HepG2 (cell line): ENCODE data around the gene RBM47. TPM values are rescaled to one million over a fixed set of nuclear protein-coding genes. Genes with fewer than 3 reads are reported as not detected.
A peak's percentile ranks its signal among the peaks of the same experiment; 100 is the strongest.

Source experiments
- ATAC-seq: fragments of 200-7000 bp; cut with Tn5 transposase; 3 replicates; pipeline ENCODE4 v1.9.1; 2020; ENCODE audit warnings: mild to moderate bottlenecking, moderate library complexity
- BruUV-seq: library from RNA; stranded (reverse); fragments of 400-500 nt; replicated peaks from 2 replicates; lab custom pipeline; 2021; lab: Mats Ljungman, UMichigan
- CTCF ChIA-PET: fragments of 300-600 bp; formaldehyde crosslinking; extraction: SDS; loops from one replicate; lab custom pipeline; 2021; ENCODE audit warnings: low total read pairs, inconsistent platforms, low intra/inter-chr PET ratio; lab: Yijun Ruan, JAX
- POLR2A ChIA-PET: fragments of 350-600 bp; sonication (Branson Sonifier 250); formaldehyde crosslinking; loops from one replicate; lab custom pipeline; 2020; ENCODE audit warnings: antibody characterized with exemption, inconsistent platforms; lab: Yijun Ruan, JAX
- DNase-seq: peaks from one replicate; pipeline ENCODE4 v3.0.0-alpha.2; 2015; ENCODE audit warnings: low spot score
- FAIRE-seq: peaks from 3 replicates; lab custom pipeline; 2011; peaks lifted over from hg19 to GRCh38; lab: Jason Lieb, UNC
- H2AFZ ChIP-seq: one replicate; pipeline ENCODE4 v1.6.1; 2011; ENCODE audit warnings: low read length, inconsistent platforms
- H3K27ac ChIP-seq: fragments of 300-600 bp; 3 replicates; pipeline ENCODE4 v1.8.0; 2011; ENCODE audit warnings: mixed run types, mild to moderate bottlenecking, mixed read lengths, low read length, inconsistent platforms; ENCODE audit not compliant: insufficient read depth; ENCODE audit errors: extremely low read length
- H3K27me3 ChIP-seq, 2 experiments: fragments of 200-600 bp in 1 of 2; 2 replicates in 1 of 2; 3 replicates in 1 of 2; pipeline versions ENCODE4 v1.6.0 to v1.8.0; 2011; ENCODE audit warnings: low read length in 2 of 2, mild to moderate bottlenecking in 2 of 2, moderate library complexity in 2 of 2, inconsistent platforms in 1 of 2; ENCODE audit not compliant: insufficient read depth in 2 of 2, control insufficient read depth in 1 of 2
- H3K36me3 ChIP-seq, 2 experiments: fragments of 200-600 bp in 1 of 2; replicated peaks in 1 of 2; 2 replicates in 1 of 2; 3 replicates in 1 of 2; pipeline versions ENCODE4 v1.5.1 to v1.8.0; 2011; ENCODE audit warnings: low read length in 2 of 2, inconsistent platforms in 1 of 2; ENCODE audit not compliant: insufficient read depth in 2 of 2, control insufficient read depth in 1 of 2
- H3K4me1 ChIP-seq: 2 replicates; pipeline ENCODE4 v1.5.1; 2012; ENCODE audit warnings: low read length, inconsistent platforms; ENCODE audit not compliant: insufficient read depth
- H3K4me2 ChIP-seq: 2 replicates; pipeline ENCODE4 v1.6.0; 2011; ENCODE audit warnings: low read depth, low read length, inconsistent platforms
- H3K4me3 ChIP-seq, 3 experiments: fragments of 200-600 bp in 1 of 3; sonication (generic), shearing (Covaris generic) in 1 of 3; replicated peaks in 1 of 3; 2 replicates each; pipeline ENCODE4 v1.5.1; 2011 to 2016; ENCODE audit warnings: low read length in 3 of 3, inconsistent platforms in 2 of 3, low read depth in 2 of 3, mild to moderate bottlenecking in 2 of 3, control low read depth in 1 of 3, mixed read lengths in 1 of 3; ENCODE audit not compliant: insufficient read depth in 1 of 3
- H3K79me2 ChIP-seq: one replicate; pipeline ENCODE4 v1.6.1; 2011; ENCODE audit warnings: low read length, inconsistent platforms; ENCODE audit not compliant: insufficient read depth
- H3K9ac ChIP-seq: 2 replicates; pipeline ENCODE4 v1.6.0; 2011; ENCODE audit warnings: mild to moderate bottlenecking, low read depth, low read length, inconsistent platforms; ENCODE audit not compliant: insufficient read depth
- H3K9me3 ChIP-seq: 2 replicates; pipeline ENCODE4 v1.5.1; 2012; ENCODE audit warnings: mild to moderate bottlenecking, low read length
- H4K20me1 ChIP-seq: 2 replicates; pipeline ENCODE4 v1.6.0; 2011; ENCODE audit warnings: inconsistent platforms, mild to moderate bottlenecking, low read length, moderate library complexity; ENCODE audit not compliant: insufficient read depth
- BRCA1 ChIP-seq: sonication (generic); formaldehyde crosslinking; IDR thresholded peaks from 2 replicates; pipeline ENCODE4 v1.4.0; 2020; ENCODE audit warnings: missing genetic modification reagents
- CBX2 ChIP-seq, 2 experiments: fragments of 200-600 bp in 1 of 2; sonication (generic); formaldehyde crosslinking in 1 of 2; IDR thresholded peaks; 2 replicates each; pipeline versions ENCODE4 v1.7.0 to v1.8.1; 2018 to 2022; ENCODE audit warnings: low read depth in 2 of 2, low read length in 1 of 2, mild to moderate bottlenecking in 1 of 2, missing genetic modification reagents in 1 of 2
- ERF ChIP-seq: IDR thresholded peaks from 2 replicates; pipeline ENCODE4 v1.6.1; 2018; ENCODE audit warnings: missing biosample characterization, missing genetic modification reagents
- ISL2 ChIP-seq: sonication (generic); formaldehyde crosslinking; IDR thresholded peaks from 2 replicates; pipeline ENCODE4 v1.5.0; 2020; ENCODE audit warnings: missing genetic modification reagents
- MAFK ChIP-seq, 2 experiments: IDR thresholded peaks in 1 of 2; conservative IDR thresholded peaks in 1 of 2; 2 replicates each; pipeline ENCODE4 v1.6.1; 2011; ENCODE audit warnings: improper control_type of control experiment in 2 of 2, low read length in 2 of 2
- NFIB ChIP-seq: sonication (generic); formaldehyde crosslinking; IDR thresholded peaks from 2 replicates; pipeline ENCODE4 v1.9.0; 2021; ENCODE audit warnings: missing genetic modification reagents, mild to moderate bottlenecking, borderline replicate concordance
- PHB2 ChIP-seq: fragments of 450-650 bp; IDR thresholded peaks from 2 replicates; pipeline ENCODE4 v1.6.1; 2018; ENCODE audit not compliant: partially characterized antibody
- RAD21 ChIP-seq: fragments of 450-650 bp; formaldehyde crosslinking; IDR thresholded peaks from 2 replicates; pipeline ENCODE4 v1.5.0; 2020; ENCODE audit warnings: mild to moderate bottlenecking
- SAFB2 ChIP-seq: sonication (generic); formaldehyde crosslinking; IDR thresholded peaks from 2 replicates; pipeline ENCODE4 v1.5.1; 2020; ENCODE audit warnings: missing genetic modification reagents, low read depth, mild to moderate bottlenecking, borderline replicate concordance
- ZBTB3 ChIP-seq: sonication (generic); formaldehyde crosslinking; IDR thresholded peaks from 2 replicates; pipeline ENCODE4 v1.4.0; 2020; ENCODE audit warnings: low read depth, mild to moderate bottlenecking, moderate library complexity, missing genetic modification reagents, borderline replicate concordance
- ZNF777 ChIP-seq: sonication (generic); formaldehyde crosslinking; IDR thresholded peaks from 2 replicates; pipeline ENCODE4 v1.4.0; 2020; ENCODE audit warnings: missing genetic modification reagents
- ZSCAN25 ChIP-seq: sonication (generic); formaldehyde crosslinking; IDR thresholded peaks from 2 replicates; pipeline ENCODE4 v1.8.0; 2022; ENCODE audit warnings: mild to moderate bottlenecking, missing genetic modification reagents
- WGBS: methylation state at CpG from one replicate; pipeline ENCODE4 v1.1.6; 2017; ENCODE audit warnings: low lambda C conversion rate; 5-methylcytosine and 5-hydroxymethylcytosine counted together
- in situ Hi-C: cut with HindIII; loops from 2 replicates; pipeline ENCODE4 v1.10.0; 2017; ENCODE audit warnings: low pct_unique_long_range_greater_than_20kb; ENCODE audit not compliant: extremely low pct_ligation_motif_present
- intact Hi-C: fragments of 100-400 bp; cut with micrococcal nuclease; formaldehyde crosslinking; loops from one replicate; pipeline ENCODE4 v1.10.0; 2022; ENCODE audit not compliant: unreplicated experiment
- polyA plus RNA-seq, 8 experiments: library from polyadenylated mRNA; depleted of rRNA in 3 of 8; stranded (reverse) in 7 of 8; unstranded in 1 of 8; fragments of >200 nt; fragmentation: Illumina TruSeq in 4 of 8; extraction: Trizol in 4 of 8; gene quantifications; 2 replicates each; pipeline versions ENCODE4 v1.2.1 to v1.2.3, GENCODE V29; 2011 to 2016; ENCODE audit warnings: low read depth in 4 of 8, missing spikeins in 1 of 8, mixed read lengths in 1 of 8; ENCODE audit not compliant: insufficient read depth in 1 of 8
- total RNA-seq, 5 experiments: library from RNA; depleted of rRNA; stranded (reverse); fragments of >200 nt; fragmentation: Illumina TruSeq; extraction: Trizol; gene quantifications; 2 replicates each; pipeline ENCODE4 v1.2.3, GENCODE V29; 2016; ENCODE audit warnings: low read depth in 1 of 5
- TF ChIP-seq, protein P1 (sequence below): IDR thresholded peaks from 2 replicates; pipeline ENCODE4 v1.6.1; 2012; ENCODE audit warnings: inconsistent platforms
- TF ChIP-seq, protein P2 (sequence below): sonication (generic); formaldehyde crosslinking; IDR thresholded peaks from 2 replicates; pipeline ENCODE4 v1.8.1; 2022; ENCODE audit warnings: mild to moderate bottlenecking, missing genetic modification reagents
- TF ChIP-seq, protein P3 (sequence below): IDR thresholded peaks from 2 replicates; pipeline ENCODE4 v1.6.1; 2016; ENCODE audit warnings: low read depth

Gene RBM47
- total and polyA plus RNA-seq, 2 of the 13 experiments (the other 11 are each of a cell fraction or from before 2014, with no cell fraction given), result 1.2 to 2.5 TPM

DNA sequence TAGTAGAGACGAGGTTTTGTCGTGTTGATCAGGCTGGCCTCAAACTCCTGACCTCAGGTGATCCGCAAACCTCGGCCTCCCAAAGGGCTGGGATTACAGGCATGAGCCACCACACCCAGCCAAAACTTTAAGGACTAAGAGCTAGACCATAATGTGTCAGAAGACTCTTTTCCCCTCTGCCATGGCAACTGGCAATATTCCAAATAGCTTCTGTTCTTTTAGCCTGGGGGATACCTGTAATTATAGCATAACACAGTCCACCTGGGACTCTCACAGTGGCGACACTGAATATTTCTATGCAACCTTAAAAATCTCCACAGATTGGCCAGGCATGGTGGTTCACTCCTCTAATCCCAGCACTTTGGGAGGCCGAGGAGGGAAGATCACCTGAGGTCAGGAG lies 45.5 kb upstream of the RBM47 start:
- ATAC-seq (no peak), FAIRE-seq (no peak)
- POLR2A ChIA-PET, result no interaction called here

DNA sequence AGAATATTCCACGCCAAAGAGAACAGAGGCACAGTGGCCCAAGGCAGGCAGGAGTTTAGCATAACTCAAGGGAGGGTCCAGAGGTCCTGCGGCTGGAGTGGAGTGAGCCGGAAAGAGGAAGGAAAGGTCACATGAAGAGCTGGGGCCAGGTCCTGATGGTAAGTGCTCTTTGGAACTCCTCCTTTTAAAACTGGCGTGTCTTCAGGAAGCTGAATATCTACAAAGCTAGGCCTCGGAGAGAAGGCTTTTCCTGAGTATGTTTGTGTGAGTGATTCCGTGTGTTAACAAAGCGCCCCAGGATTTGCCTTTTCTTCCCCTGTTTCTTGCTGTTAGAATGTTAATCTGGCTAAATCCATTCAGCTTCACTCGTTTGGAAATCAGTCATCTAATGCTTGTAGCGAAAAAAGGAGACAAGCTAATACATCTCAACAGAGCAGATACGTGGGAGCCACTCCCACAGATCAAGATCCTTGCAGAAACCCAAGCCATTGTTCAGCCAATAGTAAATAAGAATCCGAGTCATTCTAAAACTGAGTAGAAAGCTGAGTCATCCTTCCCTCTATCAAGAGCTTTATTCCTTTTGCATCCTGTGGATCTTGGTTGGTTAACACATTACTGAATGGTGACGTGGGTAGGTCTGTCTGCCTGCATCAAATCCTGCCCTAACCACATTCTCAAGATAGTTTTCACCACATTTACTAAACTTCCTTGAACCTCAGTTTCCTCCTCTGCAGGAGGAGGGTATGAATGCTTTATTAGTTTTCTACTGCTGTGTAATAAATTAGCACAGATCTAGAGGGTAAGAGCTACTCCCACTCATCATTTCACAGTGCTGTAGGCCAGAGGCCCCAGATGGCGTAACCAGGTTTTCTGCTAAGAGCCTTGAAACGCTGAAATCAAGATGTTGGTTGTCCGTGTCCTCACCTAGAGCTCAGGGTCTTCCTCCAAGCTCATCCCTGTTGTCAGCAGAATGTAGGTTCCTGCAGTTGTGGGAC lies 43.2 kb upstream of the RBM47 start:
- peak overlapping the region; percentile 70 for H3K27ac ChIP-seq
- peak overlapping the region; percentile 62 for H2AFZ ChIP-seq
- FAIRE-seq (peak; percentile 66), ATAC-seq (peak; percentile 95), DNase-seq (peak; percentile 57)
- intact Hi-C loops (no loop called here), in situ Hi-C loops (no loop called here)
- BruUV-seq, result TSS peak; percentile 85
- no peaks in the 10 kb centered on the region for H3K79me2 ChIP-seq
- peak overlapping the region; percentile 26 to 49 (median 36); a peak in 5 of 6 replicates for H3K4me3 ChIP-seq
- 23% methylated on average over 15 of the region's 15 CpGs for WGBS
- POLR2A ChIA-PET, result no interaction called here
- no peaks in the 10 kb centered on the region for H3K27me3 ChIP-seq
- peak overlapping the region; percentile 44 for H3K9ac ChIP-seq
- CTCF ChIA-PET, result no interaction called here
- no peaks in the 10 kb centered on the region for H3K9me3 ChIP-seq
- H3K36me3 ChIP-seq, result no peaks in the 10 kb centered on the region
- no peaks in the 10 kb centered on the region for H4K20me1 ChIP-seq
- H3K4me2 ChIP-seq, result peak overlapping the region; percentile 76
- peaks cover 42% of the 10 kb centered on the region for H3K4me1 ChIP-seq
- TF ChIP-seq BRCA1 (CRISPR knock-in tag) (no peak), ZSCAN25 (no peak), ZNF777 (CRISPR knock-in tag) (no peak), ERF (CRISPR knock-in tag) (no peak), SAFB2 (CRISPR knock-in tag) (no peak), NFIB (CRISPR knock-in tag) (no peak), ZBTB3 (CRISPR knock-in tag) (no peak), MAFK (conservative IDR thresholded peaks at IDR 0.05 in 1 of 2, IDR thresholded peaks at IDR 0.05 in 1 of 2; ENCODE audit: low read length in 2 of 2) (peak; percentile 72 to 77), PHB2 (no peak), CBX2 (IDR thresholded peaks at IDR 0.05; ENCODE audit: low read depth, low read length) (no peak), CBX2 (CRISPR knock-in tag; IDR thresholded peaks at IDR 0.05; ENCODE audit: low read depth) (no peak), ISL2 (CRISPR knock-in tag) (no peak)
- TF ChIP-seq, protein P1, sequence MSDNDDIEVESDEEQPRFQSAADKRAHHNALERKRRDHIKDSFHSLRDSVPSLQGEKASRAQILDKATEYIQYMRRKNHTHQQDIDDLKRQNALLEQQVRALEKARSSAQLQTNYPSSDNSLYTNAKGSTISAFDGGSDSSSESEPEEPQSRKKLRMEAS, result 0 out of 2 replicates have a peak, but pooled peaks have one; percentile 14
- TF ChIP-seq, protein P2, sequence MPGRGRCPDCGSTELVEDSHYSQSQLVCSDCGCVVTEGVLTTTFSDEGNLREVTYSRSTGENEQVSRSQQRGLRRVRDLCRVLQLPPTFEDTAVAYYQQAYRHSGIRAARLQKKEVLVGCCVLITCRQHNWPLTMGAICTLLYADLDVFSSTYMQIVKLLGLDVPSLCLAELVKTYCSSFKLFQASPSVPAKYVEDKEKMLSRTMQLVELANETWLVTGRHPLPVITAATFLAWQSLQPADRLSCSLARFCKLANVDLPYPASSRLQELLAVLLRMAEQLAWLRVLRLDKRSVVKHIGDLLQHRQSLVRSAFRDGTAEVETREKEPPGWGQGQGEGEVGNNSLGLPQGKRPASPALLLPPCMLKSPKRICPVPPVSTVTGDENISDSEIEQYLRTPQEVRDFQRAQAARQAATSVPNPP (CRISPR knock-in tag), result no peak
- TF ChIP-seq, protein P3, sequence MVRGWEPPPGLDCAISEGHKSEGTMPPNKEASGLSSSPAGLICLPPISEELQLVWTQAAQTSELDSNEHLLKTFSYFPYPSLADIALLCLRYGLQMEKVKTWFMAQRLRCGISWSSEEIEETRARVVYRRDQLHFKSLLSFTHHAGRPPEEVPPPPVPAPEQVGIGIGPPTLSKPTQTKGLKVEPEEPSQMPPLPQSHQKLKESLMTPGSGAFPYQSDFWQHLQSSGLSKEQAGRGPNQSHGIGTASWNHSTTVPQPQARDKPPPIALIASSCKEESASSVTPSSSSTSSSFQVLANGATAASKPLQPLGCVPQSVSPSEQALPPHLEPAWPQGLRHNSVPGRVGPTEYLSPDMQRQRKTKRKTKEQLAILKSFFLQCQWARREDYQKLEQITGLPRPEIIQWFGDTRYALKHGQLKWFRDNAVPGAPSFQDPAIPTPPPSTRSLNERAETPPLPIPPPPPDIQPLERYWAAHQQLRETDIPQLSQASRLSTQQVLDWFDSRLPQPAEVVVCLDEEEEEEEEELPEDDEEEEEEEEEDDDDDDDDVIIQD (CRISPR knock-in tag), result no peak

More for the DNA sequence above, 45.5 kb upstream of the RBM47 start:
- Histone ChIP-seq H3K27ac (no peak overlapping the region), H3K79me2 (no peaks in the 10 kb centered on the region), H2AFZ (no peak overlapping the region), H3K27me3 (no peaks in the 10 kb centered on the region), H4K20me1 (no peaks in the 10 kb centered on the region), H3K36me3 (no peaks in the 10 kb centered on the region), H3K4me2 (no peak overlapping the region), H3K4me3 (no peak overlapping the region), H3K9ac (no peak overlapping the region), H3K9me3 (no peaks in the 10 kb centered on the region), H3K4me1 (peaks cover 41% of the 10 kb centered on the region)
- BruUV-seq, result no TSS peak
- CTCF ChIA-PET, result no interaction called here
- intact Hi-C loops (no loop called here), in situ Hi-C loops (no loop called here)
- TF ChIP-seq RAD21 (CRISPR knock-in tag), result no peak
- no peak for DNase-seq
- WGBS, result 92% methylated on average over 5 of the region's 6 CpGs
